OCI-LY3 (cell line): ENCODE measurements around the gene PANX2.

Experiments
- H2AFZ ChIP-seq: fragments of 200-600, 300-600 bp; shearing (Covaris generic); 2 replicates; pipeline ENCODE4 v1.6.0; 2014; ENCODE audit warnings: antibody characterized with exemption, low read depth, low read length
- H3K27ac ChIP-seq: fragments of 200-600, 300-600 bp; sonication (generic); 2 replicates; pipeline ENCODE4 v1.5.1; 2014; ENCODE audit warnings: mild to moderate bottlenecking, low read length, moderate library complexity, mixed read lengths
- H3K27me3 ChIP-seq: fragments of 200-600, 300-600 bp; sonication (generic); 2 replicates; pipeline ENCODE4 v1.6.1; 2014; ENCODE audit warnings: low read depth, low read length, mixed read lengths
- H3K36me3 ChIP-seq: fragments of 200-600, 300-600 bp; sonication (generic); replicated peaks from 2 replicates; pipeline ENCODE3; 2014; ENCODE audit warnings: low read depth, low read length, mixed read lengths
- H3K4me1 ChIP-seq: fragments of 300-600, 200-600 bp; sonication (generic); 2 replicates; pipeline ENCODE4 v1.6.1; 2014; ENCODE audit warnings: low read length, mixed read lengths
- H3K4me2 ChIP-seq: fragments of 200-600, 300-600 bp; sonication (generic); 2 replicates; pipeline ENCODE4 v1.6.1; 2014; ENCODE audit warnings: low read length, mixed read lengths
- H3K4me3 ChIP-seq: fragments of 300-600, 200-600 bp; sonication (generic); 2 replicates; pipeline ENCODE4 v1.5.1; 2014; ENCODE audit warnings: antibody characterized with exemption, mild to moderate bottlenecking, low read length, moderate library complexity
- H3K79me2 ChIP-seq: fragments of 300-600, 200-600 bp; shearing (Covaris generic); 2 replicates; pipeline ENCODE4 v1.6.1; 2014; ENCODE audit warnings: mild to moderate bottlenecking, low read length, mixed read lengths
- H3K9ac ChIP-seq: fragments of 300-600, 200-600 bp; shearing (Covaris generic); 2 replicates; pipeline ENCODE4 v1.6.0; 2014; ENCODE audit warnings: mild to moderate bottlenecking, low read length, moderate library complexity
- H3K9me3 ChIP-seq: fragments of 200-600, 300-600 bp; shearing (Covaris generic); 2 replicates; pipeline ENCODE4 v1.6.1; 2014; ENCODE audit warnings: low read length, mixed read lengths; ENCODE audit not compliant: insufficient read depth
- H4K20me1 ChIP-seq: fragments of 200-600, 300-600 bp; sonication (generic); 2 replicates; pipeline ENCODE4 v1.6.1; 2016; ENCODE audit warnings: low read length, mixed read lengths; ENCODE audit not compliant: insufficient read depth
- CTCF ChIP-seq: fragments of 200-600, 300-600 bp; sonication (generic); IDR thresholded peaks from 2 replicates; pipeline ENCODE4 v1.5.1; 2014; ENCODE audit warnings: antibody characterized with exemption, low read length, low read depth
- EZH2phosphoT487 ChIP-seq: fragments of 200-600 bp; shearing (Covaris generic); IDR thresholded peaks from 2 replicates; pipeline ENCODE4 v1.6.1; 2018; ENCODE audit warnings: antibody characterized with exemption, mixed run types, low read depth

The PANX2 gene

GRCh38 chr22:50139843-50140415 lies 30.6 kb upstream of the PANX2 start:
- H3K9ac ChIP-seq, result no peak overlapping the region
- no peaks in the 10 kb centered on the region for H4K20me1 ChIP-seq
- H2AFZ ChIP-seq, result no peak overlapping the region
- no peak for TF ChIP-seq CTCF
- no peak for TF ChIP-seq EZH2phosphoT487
- no peaks in the 10 kb centered on the region for H3K79me2 ChIP-seq
- H3K4me1 ChIP-seq, result peaks cover 8% of the 10 kb centered on the region
- H3K27ac ChIP-seq, result no peak overlapping the region
- no peaks in the 10 kb centered on the region for H3K36me3 ChIP-seq
- H3K4me2 ChIP-seq, result peak overlapping the region; percentile 46
- no peaks in the 10 kb centered on the region for H3K9me3 ChIP-seq
- H3K27me3 ChIP-seq, result 0 out of 2 replicates have a peak, but pooled peaks cover 4% of the 10 kb centered on the region
- H3K4me3 ChIP-seq, result peak overlapping the region; percentile 28; the same call in 1 of the 2 replicates

DNA sequence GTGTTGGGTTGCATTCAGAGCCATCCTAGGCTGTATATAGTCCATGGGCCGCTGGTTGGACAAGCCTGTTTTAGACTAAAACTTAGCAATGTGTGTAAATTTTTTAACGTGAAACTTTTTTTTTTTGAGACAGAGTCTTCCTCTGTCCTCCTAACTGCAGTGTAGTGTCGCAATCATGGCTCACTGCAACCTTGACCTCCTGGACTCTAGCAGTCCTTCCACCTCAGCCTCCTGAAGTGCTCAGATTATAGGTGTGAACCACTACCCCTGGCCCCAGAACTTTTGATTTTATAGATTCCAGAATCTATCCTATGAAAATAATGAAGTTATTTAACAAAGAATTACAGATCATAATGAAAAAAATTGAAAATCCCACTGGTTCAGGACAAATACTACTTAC lies 29.9 kb upstream of the PANX2 start:
- Histone ChIP-seq H3K9ac (no peak overlapping the region), H3K4me1 (peaks cover 8% of the 10 kb centered on the region), H4K20me1 (no peaks in the 10 kb centered on the region), H3K36me3 (no peaks in the 10 kb centered on the region), H3K4me2 (no peak overlapping the region), H3K27me3 (0 out of 2 replicates have a peak, but pooled peaks cover 4% of the 10 kb centered on the region), H2AFZ (no peak overlapping the region), H3K27ac (no peak overlapping the region), H3K4me3 (no peak overlapping the region), H3K79me2 (no peaks in the 10 kb centered on the region), H3K9me3 (no peaks in the 10 kb centered on the region)
- TF ChIP-seq CTCF (no peak), EZH2phosphoT487 (no peak)

- Histone ChIP-seq H3K4me2 (no peak overlapping the region), H3K9ac (no peak overlapping the region), H4K20me1 (no peaks in the 10 kb centered on the region), H3K27me3 (no peaks in the 10 kb centered on the region), H3K36me3 (no peaks in the 10 kb centered on the region), H3K79me2 (no peaks in the 10 kb centered on the region), H3K27ac (no peak overlapping the region), H3K4me3 (no peak overlapping the region), H2AFZ (no peak overlapping the region), H3K4me1 (peaks cover 8% of the 10 kb centered on the region), H3K9me3 (no peaks in the 10 kb centered on the region)
- TF ChIP-seq EZH2phosphoT487, result no peak
- no peak for TF ChIP-seq CTCF
These were observed 29.1 kb upstream of the PANX2 start for GRCh38 chr22:50141462-50141861.

DNA sequence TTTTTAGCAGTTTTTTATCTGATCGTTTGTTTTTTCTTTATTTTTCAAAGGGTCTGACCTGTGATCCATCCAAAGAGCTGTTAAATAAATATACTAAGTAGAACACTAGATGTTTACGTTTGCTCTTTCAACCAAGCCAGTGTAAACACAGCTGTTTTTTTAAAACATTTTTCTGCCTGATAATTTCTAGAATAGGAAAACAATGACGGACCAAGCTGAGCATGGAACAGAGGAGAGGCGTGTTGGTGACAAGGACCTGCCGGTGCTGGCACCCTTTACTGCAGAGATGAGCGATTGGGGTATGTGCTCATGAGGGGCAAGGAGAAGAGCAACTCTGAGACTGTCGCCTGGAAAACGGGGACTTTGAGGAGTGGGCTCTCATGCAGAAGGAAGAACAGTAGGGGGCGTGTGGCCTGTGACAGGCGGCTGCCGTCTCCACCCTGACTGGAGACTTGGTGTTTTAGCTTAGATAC lies 28.6 kb upstream of the PANX2 start:
- Histone ChIP-seq H3K4me1 (peaks cover 8% of the 10 kb centered on the region), H3K27me3 (no peaks in the 10 kb centered on the region), H3K9ac (no peak overlapping the region), H3K27ac (no peak overlapping the region), H3K4me3 (no peak overlapping the region), H3K79me2 (no peaks in the 10 kb centered on the region), H3K9me3 (no peaks in the 10 kb centered on the region), H2AFZ (no peak overlapping the region), H3K4me2 (no peak overlapping the region), H3K36me3 (no peaks in the 10 kb centered on the region), H4K20me1 (no peaks in the 10 kb centered on the region)
- TF ChIP-seq CTCF (no peak), EZH2phosphoT487 (no peak)
